Measurements from ENCODE around the gene RAMACL. TPM values are rescaled to one million over a fixed set of nuclear protein-coding genes. Genes with fewer than 3 reads are reported as not detected.

RAMACL gene
- total RNA-seq, 2 experiments from 2014 or later, result 0.30 to 0.41 TPM

DNA sequence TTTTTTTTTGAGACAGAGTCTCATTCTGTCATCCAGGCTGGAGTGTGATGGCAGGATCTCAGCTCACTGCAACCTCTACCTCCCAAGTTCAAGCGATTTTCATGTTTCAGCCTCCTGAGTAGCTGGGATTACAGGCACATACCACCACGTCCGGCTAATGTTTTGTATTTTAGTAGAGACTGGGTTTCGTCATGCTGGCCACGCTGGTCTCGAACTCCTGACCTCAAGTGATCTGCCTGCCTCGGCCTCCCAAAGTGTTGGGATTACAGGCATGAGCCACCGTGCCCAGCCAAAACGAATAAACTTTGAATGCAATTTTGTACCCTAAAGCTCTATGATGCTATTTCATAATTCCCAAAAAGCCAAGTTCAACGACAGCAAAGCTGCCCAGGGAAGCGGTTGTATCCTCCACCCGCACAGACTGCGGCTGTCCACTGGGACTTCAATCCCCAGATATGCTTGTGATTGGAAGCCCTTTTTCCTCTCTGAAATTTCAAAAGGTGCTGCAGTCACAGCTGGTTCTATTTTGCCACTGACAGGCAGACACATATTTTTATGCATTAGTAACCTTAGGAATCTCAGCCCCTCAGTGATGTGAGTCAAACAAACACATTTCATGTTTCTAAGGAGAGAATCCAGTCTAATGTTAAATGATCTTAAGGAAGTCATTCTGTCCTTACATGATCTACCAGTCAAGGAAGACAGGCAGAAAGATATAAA lies 8.7 kb upstream of the RAMACL start:
- no peak overlapping the region for H2AFZ ChIP-seq (ENCODE audit: low read length)
- no peaks in the 10 kb centered on the region for H3K9me2 ChIP-seq (ENCODE audit: insufficient read depth, low read length)
- no peak for DNase-seq (ENCODE audit: low spot score)
- TF ChIP-seq, protein P1, sequence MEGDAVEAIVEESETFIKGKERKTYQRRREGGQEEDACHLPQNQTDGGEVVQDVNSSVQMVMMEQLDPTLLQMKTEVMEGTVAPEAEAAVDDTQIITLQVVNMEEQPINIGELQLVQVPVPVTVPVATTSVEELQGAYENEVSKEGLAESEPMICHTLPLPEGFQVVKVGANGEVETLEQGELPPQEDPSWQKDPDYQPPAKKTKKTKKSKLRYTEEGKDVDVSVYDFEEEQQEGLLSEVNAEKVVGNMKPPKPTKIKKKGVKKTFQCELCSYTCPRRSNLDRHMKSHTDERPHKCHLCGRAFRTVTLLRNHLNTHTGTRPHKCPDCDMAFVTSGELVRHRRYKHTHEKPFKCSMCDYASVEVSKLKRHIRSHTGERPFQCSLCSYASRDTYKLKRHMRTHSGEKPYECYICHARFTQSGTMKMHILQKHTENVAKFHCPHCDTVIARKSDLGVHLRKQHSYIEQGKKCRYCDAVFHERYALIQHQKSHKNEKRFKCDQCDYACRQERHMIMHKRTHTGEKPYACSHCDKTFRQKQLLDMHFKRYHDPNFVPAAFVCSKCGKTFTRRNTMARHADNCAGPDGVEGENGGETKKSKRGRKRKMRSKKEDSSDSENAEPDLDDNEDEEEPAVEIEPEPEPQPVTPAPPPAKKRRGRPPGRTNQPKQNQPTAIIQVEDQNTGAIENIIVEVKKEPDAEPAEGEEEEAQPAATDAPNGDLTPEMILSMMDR (conservative IDR thresholded peaks at IDR 0.05; ENCODE audit: low read length), result no peak
- no peak for TF ChIP-seq EZH2phosphoT487 (IDR thresholded peaks at IDR 0.05; ENCODE audit: borderline replicate concordance, low read depth, low read length)
- ChIA-PET POLR2A (interaction anchor here (0.6 kb wide), 1 partner anchor 20 kb away, joined by 3 read pairs; no protein-coding TSS in a partner anchor), CTCF (ENCODE audit: unreplicated experiment) (no interaction called here)
- H3K4me1 ChIP-seq (ENCODE audit: insufficient read depth, low read length, poor library complexity, severe bottlenecking), result no peaks in the 10 kb centered on the region
- H4K20me1 ChIP-seq (ENCODE audit: insufficient read depth, low read length), result no peaks in the 10 kb centered on the region
- H3K79me2 ChIP-seq (ENCODE audit: insufficient read depth, low read depth, low read length), result no peaks in the 10 kb centered on the region
- H3K4me2 ChIP-seq (ENCODE audit: low read length), result no peak overlapping the region
- no peak overlapping the region for H3K27ac ChIP-seq (ENCODE audit: low read depth, low read length, poor library complexity, severe bottlenecking)
- intact Hi-C loops (cut with micrococcal nuclease; ENCODE audit: unreplicated experiment), result no loop called here
- BruUV-seq (replicated peaks), result no TSS peak
- no peaks in the 10 kb centered on the region for H3K9me3 ChIP-seq (ENCODE audit: low read length)
- no peak overlapping the region for H3K4me3 ChIP-seq (ENCODE audit: low read depth, low read length, poor library complexity, severe bottlenecking)
- no peaks in the 10 kb centered on the region for H3K36me3 ChIP-seq (ENCODE audit: insufficient read depth, low read length)

DNA sequence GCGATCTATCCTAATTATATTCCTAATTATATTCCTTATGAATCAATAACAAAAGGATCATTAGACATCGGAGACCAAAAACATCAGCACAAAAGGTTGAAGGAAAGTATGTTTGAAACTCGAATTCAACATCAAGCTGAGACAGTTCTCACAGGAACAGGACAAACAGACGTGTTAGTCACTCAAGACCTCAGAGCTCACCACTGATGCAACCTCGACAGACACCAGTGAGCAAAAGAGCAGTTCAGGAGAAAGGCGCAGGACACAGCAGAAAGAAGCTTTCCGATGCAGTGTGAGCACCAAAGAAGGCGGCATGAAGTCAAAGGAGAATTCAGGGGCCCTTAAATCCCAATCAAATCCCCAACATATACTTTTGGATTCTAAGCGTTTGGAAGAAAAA lies 6.3 kb upstream of the RAMACL start:
- no peak for TF ChIP-seq EZH2phosphoT487 (IDR thresholded peaks at IDR 0.05; ENCODE audit: borderline replicate concordance, low read depth, low read length)
- TF ChIP-seq, protein P1 (conservative IDR thresholded peaks at IDR 0.05; ENCODE audit: low read length), result no peak
- intact Hi-C loops (cut with micrococcal nuclease; ENCODE audit: unreplicated experiment), result no loop called here
- BruUV-seq (replicated peaks), result no TSS peak
- no peaks in the 10 kb centered on the region for H3K9me2 ChIP-seq (ENCODE audit: insufficient read depth, low read length)
- POLR2A ChIA-PET, result interaction anchor here (0.7 kb wide), 1 partner anchor 7 kb away, joined by 3 read pairs; no protein-coding TSS in a partner anchor
- CTCF ChIA-PET (ENCODE audit: unreplicated experiment), result no interaction called here
- H3K4me3 ChIP-seq (ENCODE audit: low read depth, low read length, poor library complexity, severe bottlenecking), result no peak overlapping the region
- H3K27ac ChIP-seq (ENCODE audit: low read depth, low read length, poor library complexity, severe bottlenecking), result no peak overlapping the region
- no peak overlapping the region for H2AFZ ChIP-seq (ENCODE audit: low read length)
- no peak overlapping the region for H3K4me2 ChIP-seq (ENCODE audit: low read length)
- H3K36me3 ChIP-seq (ENCODE audit: insufficient read depth, low read length), result no peaks in the 10 kb centered on the region
- DNase-seq (ENCODE audit: low spot score), result no peak
- no peaks in the 10 kb centered on the region for H3K79me2 ChIP-seq (ENCODE audit: insufficient read depth, low read depth, low read length)
- no peaks in the 10 kb centered on the region for H4K20me1 ChIP-seq (ENCODE audit: insufficient read depth, low read length)
- no peaks in the 10 kb centered on the region for H3K9me3 ChIP-seq (ENCODE audit: low read length)
- H3K4me1 ChIP-seq (ENCODE audit: insufficient read depth, low read length, poor library complexity, severe bottlenecking), result peaks cover 24% of the 10 kb centered on the region

DNA sequence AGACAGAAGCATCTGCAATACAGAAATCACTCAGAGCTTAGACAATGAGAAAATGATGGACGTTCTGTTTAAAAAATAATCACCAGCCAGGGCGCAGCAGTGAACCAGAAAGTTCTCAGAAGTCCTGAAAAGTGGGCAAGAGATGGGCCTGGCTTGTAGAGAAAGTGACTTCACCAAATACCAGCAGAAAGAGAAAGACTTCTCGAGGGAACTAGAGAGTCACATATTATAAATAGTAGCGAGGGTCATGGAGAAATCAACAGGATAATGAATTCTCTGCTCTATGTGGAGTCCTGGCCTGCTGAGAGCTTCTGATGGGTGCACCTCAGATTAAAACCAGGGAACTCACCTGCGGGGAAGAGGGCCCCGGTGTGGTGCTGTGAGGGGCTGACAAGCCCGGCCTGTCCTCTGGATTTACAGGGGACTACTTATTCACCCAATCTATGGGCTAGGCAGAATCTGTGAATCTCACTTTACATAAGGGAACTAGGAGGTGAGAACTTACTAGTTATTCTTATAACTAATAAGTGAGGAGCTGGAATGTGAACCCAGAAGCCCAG lies 5.6 kb upstream of the RAMACL start:
- no peak for DNase-seq (ENCODE audit: low spot score)
- Histone ChIP-seq H3K4me2 (ENCODE audit: low read length) (no peak overlapping the region), H3K36me3 (ENCODE audit: insufficient read depth, low read length) (no peaks in the 10 kb centered on the region), H3K9me3 (ENCODE audit: low read length) (no peaks in the 10 kb centered on the region), H3K4me1 (ENCODE audit: insufficient read depth, low read length, poor library complexity, severe bottlenecking) (peaks cover 31% of the 10 kb centered on the region), H3K9me2 (ENCODE audit: insufficient read depth, low read length) (no peaks in the 10 kb centered on the region), H2AFZ (ENCODE audit: low read length) (no peak overlapping the region), H4K20me1 (ENCODE audit: insufficient read depth, low read length) (no peaks in the 10 kb centered on the region), H3K4me3 (ENCODE audit: low read depth, low read length, poor library complexity, severe bottlenecking) (no peak overlapping the region), H3K79me2 (ENCODE audit: insufficient read depth, low read depth, low read length) (no peaks in the 10 kb centered on the region), H3K27ac (ENCODE audit: low read depth, low read length, poor library complexity, severe bottlenecking) (no peak overlapping the region)
- no TSS peak for BruUV-seq (replicated peaks)
- TF ChIP-seq, protein P1 (conservative IDR thresholded peaks at IDR 0.05; ENCODE audit: low read length), result no peak
- no peak for TF ChIP-seq EZH2phosphoT487 (IDR thresholded peaks at IDR 0.05; ENCODE audit: borderline replicate concordance, low read depth, low read length)
- CTCF ChIA-PET (ENCODE audit: unreplicated experiment), result no interaction called here
- intact Hi-C loops (cut with micrococcal nuclease; ENCODE audit: unreplicated experiment), result no loop called here
- POLR2A ChIA-PET, result no interaction called here
